ENCODE measurements around the gene HPX.

HPX gene

DNA sequence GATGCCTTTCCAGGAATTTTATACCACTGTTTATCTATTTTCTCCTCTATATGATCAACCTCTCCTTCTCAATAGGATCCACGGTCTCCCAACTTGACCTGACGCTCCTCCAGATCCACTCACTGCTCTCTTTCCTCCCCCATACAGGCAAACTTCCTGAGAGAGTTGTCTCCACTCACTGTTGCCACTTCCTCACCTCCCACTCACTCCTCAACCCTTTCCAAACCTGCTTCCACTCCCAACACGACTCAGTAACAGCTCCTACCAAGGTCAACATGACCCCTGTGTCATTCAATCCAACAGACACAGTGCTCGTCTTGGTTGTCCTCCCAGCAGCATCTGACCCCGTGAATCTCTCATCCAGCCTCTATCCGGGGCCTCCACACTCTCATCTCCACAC lies 25.0 kb downstream of the HPX start:
- ATAC-seq (ENCODE audit: insufficient read depth, low read depth) (no peak), DNase-seq (no peak)
- no peaks in the 10 kb centered on the region for H3K79me2 ChIP-seq (ENCODE audit: insufficient read depth, low read length)
- no peak for TF ChIP-seq EZH2 (IDR thresholded peaks at IDR 0.05; ENCODE audit: borderline replicate concordance, low read depth, low read length, severe bottlenecking)
- TF ChIP-seq, protein P1, sequence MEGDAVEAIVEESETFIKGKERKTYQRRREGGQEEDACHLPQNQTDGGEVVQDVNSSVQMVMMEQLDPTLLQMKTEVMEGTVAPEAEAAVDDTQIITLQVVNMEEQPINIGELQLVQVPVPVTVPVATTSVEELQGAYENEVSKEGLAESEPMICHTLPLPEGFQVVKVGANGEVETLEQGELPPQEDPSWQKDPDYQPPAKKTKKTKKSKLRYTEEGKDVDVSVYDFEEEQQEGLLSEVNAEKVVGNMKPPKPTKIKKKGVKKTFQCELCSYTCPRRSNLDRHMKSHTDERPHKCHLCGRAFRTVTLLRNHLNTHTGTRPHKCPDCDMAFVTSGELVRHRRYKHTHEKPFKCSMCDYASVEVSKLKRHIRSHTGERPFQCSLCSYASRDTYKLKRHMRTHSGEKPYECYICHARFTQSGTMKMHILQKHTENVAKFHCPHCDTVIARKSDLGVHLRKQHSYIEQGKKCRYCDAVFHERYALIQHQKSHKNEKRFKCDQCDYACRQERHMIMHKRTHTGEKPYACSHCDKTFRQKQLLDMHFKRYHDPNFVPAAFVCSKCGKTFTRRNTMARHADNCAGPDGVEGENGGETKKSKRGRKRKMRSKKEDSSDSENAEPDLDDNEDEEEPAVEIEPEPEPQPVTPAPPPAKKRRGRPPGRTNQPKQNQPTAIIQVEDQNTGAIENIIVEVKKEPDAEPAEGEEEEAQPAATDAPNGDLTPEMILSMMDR (IDR thresholded peaks at IDR 0.05; ENCODE audit: borderline replicate concordance, extremely low read depth, low read length, poor library complexity, severe bottlenecking): no peak
- no peaks in the 10 kb centered on the region for H3K9me3 ChIP-seq (ENCODE audit: insufficient read depth, low read length, severe bottlenecking)
- H3K36me3 ChIP-seq (ENCODE audit: insufficient read depth, low read length): no peaks in the 10 kb centered on the region
- H3K27me3 ChIP-seq (ENCODE audit: insufficient read depth, low read length, poor library complexity): peaks cover 21% of the 10 kb centered on the region
- H2AFZ ChIP-seq (ENCODE audit: low read depth, low read length): no peak overlapping the region
- H4K20me1 ChIP-seq (ENCODE audit: insufficient read depth, low read length): no peaks in the 10 kb centered on the region; the same call in 1 of the 2 replicates
- peaks cover 6% of the 10 kb centered on the region; the same call in 1 of the 2 replicates for H3K4me1 ChIP-seq (ENCODE audit: insufficient read depth, low read length)
- no peak overlapping the region for H3K4me3 ChIP-seq (ENCODE audit: low read depth in 1 of 2, low read length in 2 of 2)
- H3K9ac ChIP-seq (ENCODE audit: low read depth, low read length): no peak overlapping the region
- H3K4me2 ChIP-seq (ENCODE audit: insufficient read depth, low read length): no peak overlapping the region
- no peak overlapping the region for H3K27ac ChIP-seq (ENCODE audit: low read length)

DNA sequence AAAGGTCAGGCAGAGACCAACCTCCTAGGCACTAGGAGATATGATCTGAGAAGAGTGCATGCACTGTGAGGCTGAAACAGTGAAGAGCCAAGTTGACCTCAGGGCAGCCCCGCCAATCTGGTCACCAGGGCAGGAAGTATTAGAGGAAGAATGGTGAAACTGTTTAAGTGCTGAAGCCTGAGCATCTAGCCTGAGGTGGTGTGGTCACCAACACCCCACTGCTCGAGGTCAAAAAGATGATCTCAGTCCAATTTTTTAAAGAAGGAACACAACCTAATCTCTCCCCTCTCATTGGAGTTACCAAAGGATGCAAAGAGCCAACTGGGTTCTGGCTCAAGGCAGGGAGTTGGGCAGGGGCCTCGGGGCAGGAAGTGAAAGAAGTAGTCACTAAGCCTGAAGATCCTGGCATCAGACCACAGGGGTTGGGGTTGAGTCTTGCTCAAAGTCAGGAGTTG lies 25.9 kb downstream of the HPX start:
- H3K27ac ChIP-seq (ENCODE audit: low read length): no peak overlapping the region
- peaks cover 16% of the 10 kb centered on the region for H3K27me3 ChIP-seq (ENCODE audit: insufficient read depth, low read length, poor library complexity)
- no peaks in the 10 kb centered on the region for H3K36me3 ChIP-seq (ENCODE audit: insufficient read depth, low read length)
- DNase-seq (no peak), ATAC-seq (ENCODE audit: insufficient read depth, low read depth) (no peak)
- no peak overlapping the region for H3K9ac ChIP-seq (ENCODE audit: low read depth, low read length)
- no peak overlapping the region for H2AFZ ChIP-seq (ENCODE audit: low read depth, low read length)
- no peak overlapping the region for H3K4me2 ChIP-seq (ENCODE audit: insufficient read depth, low read length)
- peaks cover 6% of the 10 kb centered on the region; the same call in 1 of the 2 replicates for H3K4me1 ChIP-seq (ENCODE audit: insufficient read depth, low read length)
- H3K9me3 ChIP-seq (ENCODE audit: insufficient read depth, low read length, severe bottlenecking): no peaks in the 10 kb centered on the region
- H3K4me3 ChIP-seq (ENCODE audit: low read depth in 1 of 2, low read length in 2 of 2): no peak overlapping the region
- no peaks in the 10 kb centered on the region; the same call in 1 of the 2 replicates for H4K20me1 ChIP-seq (ENCODE audit: insufficient read depth, low read length)
- no peaks in the 10 kb centered on the region for H3K79me2 ChIP-seq (ENCODE audit: insufficient read depth, low read length)
- TF ChIP-seq, protein P1 (IDR thresholded peaks at IDR 0.05; ENCODE audit: borderline replicate concordance, extremely low read depth, low read length, poor library complexity, severe bottlenecking): no peak
- TF ChIP-seq EZH2 (IDR thresholded peaks at IDR 0.05; ENCODE audit: borderline replicate concordance, low read depth, low read length, severe bottlenecking): no peak

DNA sequence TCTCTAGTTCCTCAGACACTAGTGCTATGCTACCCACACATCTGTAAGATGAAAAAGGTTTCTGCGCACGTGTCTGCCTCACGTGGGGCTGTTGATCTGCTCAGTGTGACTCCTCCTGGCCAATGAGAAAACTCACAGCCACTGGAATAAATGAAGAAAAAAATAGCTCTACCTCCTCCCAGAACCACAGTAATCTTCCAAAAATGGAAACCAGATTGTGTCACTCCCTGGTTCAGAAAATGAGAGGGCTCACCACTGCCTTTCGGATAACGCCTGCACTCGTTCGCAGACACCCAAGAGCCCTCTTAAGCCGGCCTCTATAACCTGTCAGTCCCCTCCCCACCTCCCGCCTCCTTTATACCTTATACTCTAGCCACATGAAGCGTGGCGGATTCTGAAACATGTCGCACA lies 27.0 kb downstream of the HPX start:
- H3K4me1 ChIP-seq (ENCODE audit: insufficient read depth, low read length): no peaks in the 10 kb centered on the region
- DNase-seq (no peak), ATAC-seq (ENCODE audit: insufficient read depth, low read depth) (no peak)
- H3K36me3 ChIP-seq (ENCODE audit: insufficient read depth, low read length): no peaks in the 10 kb centered on the region
- H3K9ac ChIP-seq (ENCODE audit: low read depth, low read length): no peak overlapping the region
- peaks cover 7% of the 10 kb centered on the region for H3K27me3 ChIP-seq (ENCODE audit: insufficient read depth, low read length, poor library complexity)
- H3K4me2 ChIP-seq (ENCODE audit: insufficient read depth, low read length): no peak overlapping the region
- TF ChIP-seq, protein P1 (IDR thresholded peaks at IDR 0.05; ENCODE audit: borderline replicate concordance, extremely low read depth, low read length, poor library complexity, severe bottlenecking): no peak
- no peak for TF ChIP-seq EZH2 (IDR thresholded peaks at IDR 0.05; ENCODE audit: borderline replicate concordance, low read depth, low read length, severe bottlenecking)
- no peak overlapping the region for H3K27ac ChIP-seq (ENCODE audit: low read length)
- H3K4me3 ChIP-seq (ENCODE audit: low read depth in 1 of 2, low read length in 2 of 2): no peak overlapping the region
- H3K79me2 ChIP-seq (ENCODE audit: insufficient read depth, low read length): no peaks in the 10 kb centered on the region
- no peaks in the 10 kb centered on the region for H3K9me3 ChIP-seq (ENCODE audit: insufficient read depth, low read length, severe bottlenecking)
- no peaks in the 10 kb centered on the region for H4K20me1 ChIP-seq (ENCODE audit: insufficient read depth, low read length)
- H2AFZ ChIP-seq (ENCODE audit: low read depth, low read length): no peak overlapping the region

Data from DND-41 (cell line).